GM19468 (cell line): ENCODE results near the gene PGC.

Source experiments
- ATAC-seq: cut with Tn5 transposase; IDR thresholded peaks from one replicate; pipeline ENCODE4 v1.9.1; 2021; ENCODE audit warnings: mild to moderate bottlenecking, moderate library complexity, moderate number of reproducible peaks; ENCODE audit not compliant: unreplicated experiment; ENCODE audit errors: extremely low read depth

PGC gene

DNA sequence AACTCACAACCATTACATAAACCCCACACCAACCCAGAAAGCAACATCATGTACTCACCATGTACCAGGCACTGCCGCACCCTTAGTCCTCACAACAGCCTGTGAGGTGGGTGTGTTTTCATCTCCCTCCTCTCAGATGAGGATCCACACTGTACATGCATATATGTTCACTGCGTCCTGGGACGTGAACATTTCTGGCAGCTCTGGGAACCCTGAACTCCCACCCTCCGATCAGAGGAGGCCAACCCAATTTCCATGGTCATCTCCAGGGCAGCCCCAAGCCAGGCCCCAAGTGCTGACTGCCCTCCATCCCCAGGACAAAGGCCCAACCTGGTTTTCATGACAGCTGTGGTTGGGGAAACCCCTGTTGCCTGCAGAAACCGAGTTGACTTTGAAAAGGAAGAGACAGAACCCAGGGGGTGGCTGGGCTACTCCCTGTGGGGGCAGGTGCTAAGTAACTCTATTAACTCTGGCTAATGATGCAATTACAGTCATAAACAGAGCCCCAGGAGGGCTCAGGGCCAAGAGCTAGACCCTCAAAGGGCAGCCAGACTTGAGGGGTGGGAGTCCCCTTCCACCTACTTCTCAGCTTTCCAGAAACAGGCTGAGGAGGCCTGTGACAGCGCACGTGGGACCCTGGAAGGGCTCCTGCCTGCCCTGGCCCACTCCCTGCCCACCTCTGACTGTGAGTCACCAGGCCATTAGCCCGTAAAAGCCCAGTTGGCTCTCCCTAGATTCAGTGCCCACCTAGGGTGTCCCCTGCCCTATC, 14.4 kb downstream of the PGC start:
- ATAC-seq: peak; percentile 12

- ATAC-seq: no peak
Measured at GRCh38 chr6:41732149-41732548, 15.0 kb downstream of the PGC start.

GRCh38 chr6:41731561-41732086, 15.6 kb downstream of the PGC start:
- no peak for ATAC-seq

DNA sequence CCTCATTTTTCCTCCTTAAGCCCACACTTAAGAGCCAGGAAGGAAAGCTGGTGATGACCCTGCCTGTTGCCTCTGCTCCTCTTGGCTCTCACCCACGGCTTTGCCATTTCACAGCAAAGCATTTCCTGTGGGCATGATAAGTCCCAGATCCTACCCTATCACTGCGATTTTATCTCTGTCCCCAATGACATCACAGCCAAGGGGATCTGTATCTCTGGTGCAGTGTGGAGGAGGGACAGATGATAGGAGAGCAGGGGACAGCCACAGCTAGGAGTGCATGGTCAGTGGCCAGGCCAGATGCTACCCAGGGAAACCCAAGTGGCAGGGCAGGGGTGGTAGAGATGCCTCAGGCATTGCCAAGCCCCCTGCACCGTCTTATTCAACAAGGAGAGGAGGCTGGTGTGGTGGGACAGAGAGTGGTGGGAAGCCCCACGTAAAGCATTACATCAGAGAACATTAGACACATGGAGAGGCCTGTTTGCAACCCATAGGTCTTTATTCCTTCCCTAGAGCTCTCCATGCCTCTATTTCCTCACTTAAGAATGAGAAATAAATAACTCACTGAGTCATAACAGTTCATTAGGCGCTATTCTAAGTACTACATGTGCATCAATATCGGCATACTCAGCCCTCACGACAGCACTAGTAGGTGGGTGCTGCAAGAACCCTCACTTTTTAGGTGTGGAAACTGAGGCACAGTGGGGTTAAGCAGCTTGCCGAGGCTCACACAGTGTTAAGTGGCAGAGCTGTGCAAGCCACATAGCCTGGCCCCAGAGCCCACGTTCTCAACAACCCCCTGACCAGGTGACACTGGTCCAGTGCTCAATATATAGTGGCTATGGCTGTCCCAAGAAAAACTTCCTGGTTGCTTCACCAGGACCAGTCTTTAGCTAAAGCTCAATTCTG, 16.4 kb downstream of the PGC start:
- ATAC-seq: no peak

DNA sequence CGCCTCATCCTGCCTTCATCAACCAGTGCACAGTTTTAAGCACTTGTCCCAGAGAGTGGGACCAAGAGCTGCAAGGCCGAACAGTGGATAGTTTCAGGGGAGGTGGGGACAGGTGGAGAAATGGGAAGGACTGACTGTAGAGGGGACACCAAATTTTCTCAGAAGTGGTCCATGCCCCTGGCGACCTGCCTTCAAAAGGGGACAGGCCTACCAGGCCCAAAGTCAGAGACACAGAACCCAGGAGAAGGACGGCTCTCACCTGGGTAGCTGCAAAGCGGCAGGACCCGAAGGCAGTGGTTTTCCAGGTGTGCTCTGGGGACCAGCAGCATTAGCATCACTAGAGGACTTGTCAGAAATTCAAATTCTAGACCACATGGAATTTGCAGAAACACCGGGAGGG, 17.6 kb downstream of the PGC start:
- ATAC-seq: no peak

GRCh38 chr6:41728954-41729353, 18.2 kb downstream of the PGC start:
- no peak for ATAC-seq

GRCh38 chr6:41728073-41728936, 18.9 kb downstream of the PGC start:
- ATAC-seq: no peak

DNA sequence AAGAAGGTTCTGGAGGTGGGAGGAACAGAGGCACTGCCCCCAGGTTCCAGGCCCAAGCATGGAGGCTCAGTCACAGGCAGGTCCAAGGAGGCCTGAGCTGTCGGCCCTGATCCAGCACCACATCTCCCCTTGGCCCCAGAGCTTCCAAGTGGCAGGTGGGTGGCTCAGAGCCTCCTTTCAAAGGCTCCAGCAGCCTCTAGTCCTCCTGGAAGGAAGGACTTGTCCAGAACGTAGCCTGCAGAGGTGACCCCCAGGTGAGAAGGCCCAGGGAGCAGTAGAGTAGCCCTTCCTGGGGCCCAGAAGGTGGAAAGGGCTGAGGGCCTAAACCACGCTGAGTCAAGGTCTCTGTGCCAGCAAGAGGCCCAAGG, 19.5 kb downstream of the PGC start:
- ATAC-seq: no peak

DNA sequence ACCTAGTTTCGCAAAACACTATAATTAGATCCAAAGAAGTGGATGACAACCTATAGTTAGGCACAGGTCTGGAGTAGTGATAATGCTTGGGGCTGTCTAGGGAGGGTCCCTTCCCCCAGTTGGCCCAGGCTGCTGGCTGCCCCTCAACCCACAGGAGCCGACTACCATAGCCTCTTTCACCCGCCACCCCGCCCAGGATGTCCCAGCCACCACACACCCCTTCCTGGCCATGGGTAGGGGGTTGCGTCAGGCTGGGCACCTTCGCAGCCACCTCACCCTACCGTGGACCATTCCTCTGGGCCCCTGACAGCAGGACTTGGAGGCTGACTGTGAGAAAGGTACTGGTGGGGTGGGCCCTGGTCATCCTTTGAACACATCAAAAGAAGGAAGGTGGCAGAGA, 20.3 kb downstream of the PGC start:
- no peak for ATAC-seq

GRCh38 chr6:41724586-41725501, 22.4 kb downstream of the PGC start:
- ATAC-seq: no peak

DNA sequence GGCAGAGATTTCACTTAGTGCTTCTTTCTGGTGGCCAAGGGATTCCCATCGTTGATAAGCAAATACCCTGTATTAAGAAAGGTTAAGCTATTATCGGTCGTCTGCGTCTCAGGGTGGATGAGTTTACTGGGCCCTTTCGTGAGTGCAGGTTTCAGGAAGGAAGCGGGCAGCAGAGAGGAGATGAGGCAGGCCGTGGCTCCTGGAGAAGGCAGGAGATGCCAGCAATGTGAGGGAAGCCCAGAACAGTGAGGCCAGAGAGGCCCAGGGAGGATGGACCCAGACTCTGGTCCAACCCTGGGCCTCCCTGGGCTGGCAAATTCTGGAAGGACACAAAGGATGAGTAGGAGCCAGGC, 23.0 kb downstream of the PGC start:
- ATAC-seq: no peak

DNA sequence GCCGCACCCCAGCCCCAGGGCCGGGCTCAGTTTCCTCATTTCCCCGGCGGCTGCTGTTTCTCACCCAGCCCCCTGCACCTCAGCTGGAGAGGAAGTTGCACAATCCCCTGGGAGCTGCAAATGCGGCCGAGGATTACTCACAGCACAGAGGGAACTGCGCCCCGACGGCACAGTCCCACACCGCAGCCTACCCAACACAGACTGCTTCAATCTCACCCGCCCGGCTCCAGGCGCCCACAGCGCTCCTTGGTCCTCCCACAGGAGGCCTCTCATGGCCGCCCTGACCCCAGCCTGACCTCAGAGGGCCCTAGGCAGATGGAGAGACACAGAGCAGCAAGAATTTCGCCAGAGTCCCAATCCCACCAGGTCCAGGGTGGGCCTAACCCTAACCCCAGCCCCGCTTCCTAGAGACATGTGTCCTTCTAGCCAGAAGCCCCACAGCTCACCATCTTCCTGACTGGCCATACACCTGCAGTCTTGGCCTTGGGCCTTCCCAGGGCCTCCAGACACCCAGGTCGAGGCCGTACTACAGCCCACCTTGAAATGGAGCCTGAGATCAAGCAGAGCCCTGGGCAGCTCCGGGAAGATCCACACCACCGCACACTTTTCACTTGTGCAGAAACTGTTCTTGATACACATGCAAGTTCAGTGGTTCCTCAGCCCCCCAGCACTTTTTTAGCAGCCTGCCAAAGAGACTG, 23.5 kb downstream of the PGC start:
- peak; percentile 58 for ATAC-seq

DNA sequence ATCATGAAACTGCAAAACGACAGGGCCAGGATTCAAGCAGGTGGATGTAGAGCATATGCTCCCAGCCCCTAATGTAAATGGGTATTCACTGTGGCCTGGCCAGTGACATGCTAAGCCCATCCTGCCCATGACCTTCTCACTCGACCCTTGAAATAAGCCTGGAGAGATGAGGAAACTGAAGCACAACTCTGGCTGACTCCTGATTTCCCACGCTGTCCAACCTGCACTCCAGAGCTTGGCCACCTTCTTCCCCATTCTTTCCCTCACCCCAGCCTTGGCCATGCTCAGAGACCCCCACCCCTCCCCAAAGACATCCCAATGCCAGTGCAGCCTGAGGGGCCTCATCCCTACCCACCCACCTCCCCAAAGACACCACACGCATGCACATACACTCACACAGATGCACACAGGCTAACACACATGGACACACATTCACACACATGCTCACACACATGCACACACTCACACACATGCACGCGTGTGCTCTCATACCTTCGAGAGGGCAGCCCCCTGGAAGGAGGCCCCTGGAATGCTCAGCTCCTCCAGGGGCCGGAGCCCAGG, 24.1 kb downstream of the PGC start:
- ATAC-seq: no peak

GRCh38 chr6:41721414-41721813, 25.8 kb downstream of the PGC start:
- ATAC-seq: no peak

DNA sequence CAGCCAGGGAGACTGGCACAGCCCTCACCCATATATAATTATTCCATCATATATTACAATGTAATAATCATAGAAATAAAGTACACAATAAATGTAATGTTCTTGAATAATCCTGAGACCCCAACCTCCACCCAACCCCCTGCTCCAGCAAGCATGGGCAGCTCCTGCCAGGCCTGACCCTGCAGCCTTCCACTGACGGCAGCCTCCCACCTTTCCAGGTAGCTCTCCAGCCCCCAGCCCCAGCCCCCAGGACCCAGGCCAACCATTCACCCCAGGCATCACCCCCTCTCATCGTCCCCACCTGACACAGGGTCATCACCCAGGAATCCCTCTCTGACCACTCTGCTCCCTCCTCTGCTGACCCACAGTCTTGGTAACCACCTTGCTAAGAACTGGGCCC, 26.4 kb downstream of the PGC start:
- ATAC-seq: no peak

DNA sequence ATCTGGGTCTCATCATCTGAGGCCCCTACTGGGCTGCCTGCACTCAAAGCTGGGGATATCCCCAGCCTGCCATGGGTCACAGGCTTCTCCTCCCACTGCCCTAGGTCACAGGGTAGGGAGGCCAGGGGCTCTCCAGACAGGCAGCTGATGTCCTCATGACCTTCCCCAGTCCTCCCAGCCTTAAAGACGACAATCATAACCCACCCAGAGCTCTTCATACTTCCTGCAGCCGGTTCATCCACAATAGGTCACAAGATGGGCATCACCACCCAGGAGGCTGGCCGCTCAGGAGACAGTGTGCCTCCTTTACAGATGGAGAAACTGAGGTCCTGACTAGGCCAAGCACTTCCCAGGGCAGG, 27.0 kb downstream of the PGC start:
- ATAC-seq: no peak

DNA sequence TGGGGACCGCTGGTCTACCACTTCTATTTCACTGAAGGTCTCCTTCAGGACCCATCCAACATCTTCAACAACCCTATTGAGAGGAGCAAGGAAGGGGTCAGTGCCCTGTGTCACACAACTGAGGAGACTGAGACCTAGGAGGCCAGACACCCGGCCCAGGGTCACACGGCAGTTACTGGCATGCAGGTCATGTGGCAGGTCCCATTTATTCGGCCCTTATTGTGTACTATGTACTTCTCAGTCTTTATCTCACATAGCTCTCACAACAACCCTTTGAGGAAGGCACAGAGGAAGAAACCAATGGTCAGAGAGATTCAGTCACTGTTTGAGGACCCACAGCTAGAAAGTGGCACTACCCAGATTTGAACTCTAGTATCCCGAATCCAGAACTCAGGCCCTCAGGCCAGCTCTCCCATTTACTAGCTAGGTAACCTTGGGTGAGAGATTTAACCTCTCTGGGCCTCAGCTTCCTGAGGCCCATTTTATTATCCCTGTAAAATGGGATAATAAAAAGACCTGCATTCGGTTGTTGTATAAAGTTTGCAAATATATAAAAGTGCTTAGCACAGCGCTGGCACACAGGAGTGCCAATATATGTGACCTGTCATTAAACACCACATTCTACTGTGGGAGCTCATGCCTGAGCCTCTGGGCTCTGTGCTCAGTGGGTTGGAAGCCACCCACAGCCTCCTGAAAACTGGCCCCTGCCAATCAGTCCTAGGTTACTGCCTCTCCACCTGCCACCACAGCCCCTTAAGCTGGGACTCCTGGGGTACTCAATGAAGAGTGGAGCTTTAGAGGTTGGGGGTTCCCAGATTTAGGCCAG, 27.5 kb downstream of the PGC start:
- no peak for ATAC-seq

DNA sequence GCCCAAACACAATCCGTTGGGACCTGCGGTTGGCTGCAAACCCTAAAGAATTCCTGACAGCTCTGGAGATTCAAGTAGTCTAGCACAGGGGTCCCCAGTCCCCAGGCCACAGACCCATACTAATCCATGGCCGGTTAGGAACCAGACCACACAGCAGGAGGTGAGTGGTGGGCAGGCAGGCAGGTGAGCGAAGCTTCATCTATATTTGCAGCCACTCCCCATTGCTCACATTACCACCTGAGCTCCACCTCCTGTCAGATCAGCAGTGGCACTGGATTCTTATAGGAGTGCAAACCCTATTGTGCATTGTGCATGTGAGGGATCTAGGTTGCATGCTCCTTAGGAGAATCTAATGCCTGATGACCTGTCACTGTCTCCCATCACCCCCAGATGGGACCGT, 28.4 kb downstream of the PGC start:
- no peak for ATAC-seq
